H1 (cell line): Measurements from ENCODE around the gene ARHGAP15.

Experiments
- ASH2L ChIP-seq: fragments of 200-600, 300-600 bp; sonication (generic); IDR thresholded peaks from one replicate; pipeline ENCODE4 v1.7.1; 2017; ENCODE audit warnings: low read length
- CTCF ChIP-seq, 3 experiments: IDR thresholded peaks; 1 replicate in 2 of 3; 2 replicates in 1 of 3; pipeline versions ENCODE4 v1.5.1 to v1.6.1; 2011; ENCODE audit warnings: low read length in 3 of 3, mild to moderate bottlenecking in 3 of 3, inconsistent platforms in 2 of 3, low read depth in 1 of 3, moderate library complexity in 1 of 3; ENCODE audit not compliant: insufficient read depth in 1 of 3; ENCODE audit errors: control extremely low read depth in 1 of 3
- EP300 ChIP-seq, 2 experiments: IDR thresholded peaks; 1 replicate in 1 of 2; 2 replicates in 1 of 2; pipeline ENCODE4 v1.6.1; 2011 to 2012; ENCODE audit warnings: low read depth in 2 of 2, low read length in 2 of 2, mild to moderate bottlenecking in 2 of 2, borderline replicate concordance in 1 of 2, inconsistent platforms in 1 of 2, moderate library complexity in 1 of 2
- EZH2 ChIP-seq: fragments of 200-600 bp; sonication (generic); IDR thresholded peaks from 2 replicates; pipeline ENCODE4 v1.7.1; 2012; ENCODE audit warnings: low read depth, mild to moderate bottlenecking, moderate library complexity, low read length, inconsistent platforms; ENCODE audit not compliant: severe bottlenecking
- GABPA ChIP-seq: IDR thresholded peaks from 2 replicates; pipeline ENCODE4 v1.6.1; 2011; ENCODE audit warnings: mild to moderate bottlenecking, low read length, moderate library complexity, borderline replicate concordance; ENCODE audit not compliant: insufficient read depth
- MAX ChIP-seq: IDR thresholded peaks from 2 replicates; pipeline ENCODE4 v1.6.1; 2012; ENCODE audit warnings: inconsistent platforms
- POLR2AphosphoS5 ChIP-seq: IDR thresholded peaks from 2 replicates; pipeline ENCODE4 v1.6.1; 2011; ENCODE audit warnings: low read depth, low read length
- TCF12 ChIP-seq: IDR thresholded peaks from 2 replicates; pipeline ENCODE4 v1.6.1; 2011; ENCODE audit warnings: low read depth, mild to moderate bottlenecking, low read length

DNA sequence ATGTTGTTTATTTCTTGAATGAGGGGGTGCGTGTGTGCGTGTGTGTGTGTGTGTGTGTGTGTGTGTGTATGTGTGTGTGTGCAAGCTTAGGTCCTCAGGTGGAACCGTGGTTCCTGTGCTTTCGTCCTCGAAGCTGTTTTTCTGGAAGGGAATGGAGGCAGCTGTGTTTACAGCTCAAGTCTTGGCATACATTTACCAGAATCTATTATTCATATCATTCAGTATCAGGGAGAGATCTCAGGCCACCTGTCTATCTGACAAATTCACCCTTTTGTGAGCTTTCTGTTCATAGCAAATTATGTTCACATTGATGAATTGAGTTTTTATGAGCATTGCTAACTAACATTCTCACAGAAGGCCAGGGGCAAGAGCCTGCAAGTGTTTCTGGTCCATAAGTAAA lies 550.4 kb downstream of the ARHGAP15 start:
- TF ChIP-seq GABPA = no peak
- TF ChIP-seq CTCF (IDR thresholded peaks at IDR 0.05; ENCODE audit: control extremely low read depth in 1 of 3, insufficient read depth in 1 of 3, low read depth in 1 of 3, low read length in 3 of 3) = no peak
- no peak for TF ChIP-seq POLR2AphosphoS5
- no peak for TF ChIP-seq TCF12
- TF ChIP-seq EZH2 = no peak
- no peak for TF ChIP-seq ASH2L
- no peak for TF ChIP-seq EP300 (IDR thresholded peaks at IDR 0.05; ENCODE audit: borderline replicate concordance in 1 of 2, low read depth in 2 of 2, low read length in 2 of 2)
- no peak for TF ChIP-seq MAX
